GM23338 (cell line): Measurements from ENCODE around the gene DDIT3. TPM values are rescaled to one million over a fixed set of nuclear protein-coding genes. Genes with fewer than 3 reads are reported as not detected.

Source experiments
- ATAC-seq: fragments of 200-7000 bp; cut with Tn5 transposase; 3 replicates; pipeline ENCODE4 v1.9.1; 2020
- DNase-seq: peaks from one replicate; pipeline ENCODE4 v3.0.0-alpha.2; 2015; ENCODE audit warnings: low spot score
- H2AFZ ChIP-seq: fragments of 200-600 bp; sonication (generic); 2 replicates; pipeline ENCODE4 v1.8.0; 2016; ENCODE audit warnings: antibody characterized with exemption, mild to moderate bottlenecking, moderate library complexity
- H3F3A ChIP-seq: fragments of 200-600 bp; sonication (generic); replicated peaks from 2 replicates; pipeline ENCODE4 v1.8.0; 2017; ENCODE audit warnings: antibody characterized with exemption, mixed run types, low read depth
- H3K27ac ChIP-seq: fragments of 200-600 bp; sonication (generic); 2 replicates; pipeline ENCODE4 v1.6.1; 2016; ENCODE audit warnings: low read depth
- H3K27me3 ChIP-seq: fragments of 200-600 bp; sonication (generic); 2 replicates; pipeline ENCODE4 v1.8.0; 2016; ENCODE audit warnings: mild to moderate bottlenecking, mixed run types, moderate library complexity; ENCODE audit not compliant: insufficient read depth
- H3K36me3 ChIP-seq: fragments of 200-600 bp; sonication (generic); 2 replicates; pipeline ENCODE4 v1.8.0; 2016; ENCODE audit warnings: mild to moderate bottlenecking; ENCODE audit not compliant: insufficient read depth
- H3K4me1 ChIP-seq: fragments of 200-600 bp; sonication (generic); 2 replicates; pipeline ENCODE4 v1.8.0; 2016; ENCODE audit warnings: mild to moderate bottlenecking, moderate library complexity; ENCODE audit not compliant: insufficient read depth
- H3K4me2 ChIP-seq: fragments of 200-600 bp; sonication (generic); 2 replicates; pipeline ENCODE4 v1.7.1; 2017; ENCODE audit warnings: mixed run types
- H3K4me3 ChIP-seq: fragments of 200-600 bp; sonication (generic); 2 replicates; pipeline ENCODE4 v1.6.1; 2016; ENCODE audit warnings: mixed run types
- H3K79me2 ChIP-seq: fragments of 200-600 bp; sonication (generic); replicated peaks from 2 replicates; pipeline ENCODE4 v1.8.0; 2017; ENCODE audit warnings: mild to moderate bottlenecking; ENCODE audit not compliant: insufficient read depth
- H3K9me2 ChIP-seq: fragments of 200-600 bp; sonication (generic); 2 replicates; pipeline ENCODE4 v1.8.0; 2017; ENCODE audit not compliant: insufficient read depth
- H4K20me1 ChIP-seq: fragments of 200-600 bp; sonication (generic); replicated peaks from 2 replicates; pipeline ENCODE4 v1.8.0; 2017; ENCODE audit warnings: mild to moderate bottlenecking; ENCODE audit not compliant: insufficient read depth
- H3K27ac Mint-ChIP-seq: 2 replicates; pipeline ENCODE4 v1.8.0; 2020; ENCODE audit warnings: inconsistent platforms, mild to moderate bottlenecking, moderate library complexity, mixed read lengths
- H3K27me3 Mint-ChIP-seq: 3 replicates; pipeline ENCODE4 v1.8.0; 2022; ENCODE audit warnings: low read depth, mild to moderate bottlenecking, moderate library complexity, mixed read lengths, inconsistent platforms; ENCODE audit not compliant: insufficient read depth, poor library complexity
- H3K36me3 Mint-ChIP-seq: 3 replicates; pipeline ENCODE4 v1.8.0; 2021; ENCODE audit warnings: low read depth, mild to moderate bottlenecking, inconsistent platforms, moderate library complexity, mixed read lengths
- H3K4me1 Mint-ChIP-seq: 3 replicates; pipeline ENCODE4 v1.8.0; 2020; ENCODE audit warnings: mild to moderate bottlenecking, inconsistent platforms, mixed read lengths
- H3K4me3 Mint-ChIP-seq: 3 replicates; pipeline ENCODE4 v1.8.0; 2021; ENCODE audit warnings: moderate library complexity, mild to moderate bottlenecking, inconsistent platforms, mixed read lengths
- H3K9me3 Mint-ChIP-seq: 3 replicates; pipeline ENCODE4 v1.8.0; 2020; ENCODE audit warnings: moderate library complexity, mild to moderate bottlenecking, inconsistent platforms, mixed read lengths
- CREB1 ChIP-seq: fragments of 250-450 bp; sonication (Bioruptor Pico); IDR thresholded peaks from 2 replicates; pipeline ENCODE4 v1.5.0; 2020; ENCODE audit warnings: low read depth, mild to moderate bottlenecking, moderate library complexity
- CTCF ChIP-seq, 2 experiments: fragments of 200-600 bp in 1 of 2; sonication (generic) in 1 of 2; conservative IDR thresholded peaks; 2 replicates each; pipeline versions ENCODE4 v1.5.1 to v1.6.1; 2016 to 2017; ENCODE audit warnings: antibody characterized with exemption in 2 of 2, low read depth in 2 of 2, mild to moderate bottlenecking in 2 of 2, moderate library complexity in 1 of 2
- EZH2 ChIP-seq: fragments of 200-600 bp; sonication (generic); IDR thresholded peaks from one replicate; pipeline ENCODE4 v1.8.0; 2017; ENCODE audit warnings: antibody characterized with exemption, mild to moderate bottlenecking, low read depth; ENCODE audit not compliant: unreplicated experiment
- EZH2phosphoT487 ChIP-seq: fragments of 200-600 bp; sonication (generic); IDR thresholded peaks from one replicate; pipeline ENCODE4 v1.8.1; 2018; ENCODE audit warnings: antibody characterized with exemption; ENCODE audit not compliant: unreplicated experiment
- JUNB ChIP-seq: IDR thresholded peaks from one replicate; pipeline ENCODE4 v1.6.1; 2016; ENCODE audit warnings: antibody characterized with exemption; ENCODE audit not compliant: unreplicated experiment
- POLR2AphosphoS5 ChIP-seq: IDR thresholded peaks from 2 replicates; pipeline ENCODE4 v1.6.1; 2016; ENCODE audit warnings: antibody characterized with exemption, low read depth
- REST ChIP-seq: IDR thresholded peaks from one replicate; pipeline ENCODE4 v1.6.1; 2018; ENCODE audit warnings: antibody characterized with exemption; ENCODE audit not compliant: unreplicated experiment
- ZNF462 ChIP-seq: fragments of 250-450 bp; sonication (Bioruptor Pico); IDR thresholded peaks from 2 replicates; pipeline ENCODE4 v1.5.0; 2020; ENCODE audit warnings: mild to moderate bottlenecking, moderate library complexity
- polyA plus RNA-seq: library from polyadenylated mRNA; unstranded; fragments of >200 nt; fragmentation: Nextera tagmentation; extraction: Ambion mirVana; gene quantifications from 2 replicates; pipeline ENCODE4 v1.2.1, GENCODE V29; 2016
- total RNA-seq: library from RNA; depleted of rRNA; stranded (reverse); fragments of >200 nt; shearing (Covaris generic); gene quantifications from 2 replicates; pipeline ENCODE4 v1.2.3, GENCODE V29; 2014

Gene DDIT3
- total and polyA plus RNA-seq, 2 experiments from 2014 or later = 3.9 to 12.5 TPM

GRCh38 chr12:57548488-57548887, 28.2 kb upstream of the DDIT3 start:
- no peak for TF ChIP-seq CTCF (conservative IDR thresholded peaks at IDR 0.05; ENCODE audit: low read depth in 2 of 2)
- TF ChIP-seq JUNB = no peak
- no peak for TF ChIP-seq CREB1 (CRISPR knock-in tag)
- no peak for TF ChIP-seq EZH2
- no peak for TF ChIP-seq EZH2phosphoT487
- TF ChIP-seq POLR2AphosphoS5 = no peak
- no peak for TF ChIP-seq ZNF462 (CRISPR knock-in tag)
- no peak for TF ChIP-seq REST
- peak overlapping the region; percentile 88; the same call in 1 of the 2 replicates for H3K4me2 ChIP-seq
- peaks cover 54% of the 10 kb centered on the region for H3K79me2 ChIP-seq
- peaks cover 55% of the 10 kb centered on the region for H3K4me1 Mint-ChIP-seq
- peaks cover 13% of the 10 kb centered on the region for H3K27me3 Mint-ChIP-seq
- H3K4me3 Mint-ChIP-seq = peak overlapping the region; percentile 79; the same call in 1 of the 3 replicates
- H3K36me3 ChIP-seq = no peaks in the 10 kb centered on the region
- H2AFZ ChIP-seq = peak overlapping the region; percentile 88; the same call in 1 of the 2 replicates
- no peak for DNase-seq
- H3K9me2 ChIP-seq = no peaks in the 10 kb centered on the region
- H3K9me3 Mint-ChIP-seq = no peaks in the 10 kb centered on the region
- peaks cover 12% of the 10 kb centered on the region; the same call in 1 of the 2 replicates for H4K20me1 ChIP-seq
- H3F3A ChIP-seq = peaks cover 12% of the 10 kb centered on the region
- H3K27me3 ChIP-seq = peaks cover 14% of the 10 kb centered on the region
- H3K4me1 ChIP-seq = peaks cover 33% of the 10 kb centered on the region
- H3K36me3 Mint-ChIP-seq = peaks cover 3% of the 10 kb centered on the region; the same call in 2 of the 3 replicates
- no peak overlapping the region for H3K27ac ChIP-seq
- ATAC-seq = no peak
- H3K27ac Mint-ChIP-seq = no peak overlapping the region
- 0 out of 2 replicates have a peak overlapping the region, but pooled peaks have one; percentile 99 for H3K4me3 ChIP-seq
